NCI-H187 treated with DMSO at 0.1 percent for 48 hours (cell line): ENCODE measurements around the gene HEPN1.
"Not testable (repeated sequence)": the region's sequence is repeated elsewhere in the genome, so short reads cannot be mapped to it uniquely, and the experiment has no call there.

Experiments
- DNase-seq: peaks from one replicate; lab custom pipeline; 2025; lab: John Stamatoyannopoulos, UW

HEPN1 gene

DNA sequence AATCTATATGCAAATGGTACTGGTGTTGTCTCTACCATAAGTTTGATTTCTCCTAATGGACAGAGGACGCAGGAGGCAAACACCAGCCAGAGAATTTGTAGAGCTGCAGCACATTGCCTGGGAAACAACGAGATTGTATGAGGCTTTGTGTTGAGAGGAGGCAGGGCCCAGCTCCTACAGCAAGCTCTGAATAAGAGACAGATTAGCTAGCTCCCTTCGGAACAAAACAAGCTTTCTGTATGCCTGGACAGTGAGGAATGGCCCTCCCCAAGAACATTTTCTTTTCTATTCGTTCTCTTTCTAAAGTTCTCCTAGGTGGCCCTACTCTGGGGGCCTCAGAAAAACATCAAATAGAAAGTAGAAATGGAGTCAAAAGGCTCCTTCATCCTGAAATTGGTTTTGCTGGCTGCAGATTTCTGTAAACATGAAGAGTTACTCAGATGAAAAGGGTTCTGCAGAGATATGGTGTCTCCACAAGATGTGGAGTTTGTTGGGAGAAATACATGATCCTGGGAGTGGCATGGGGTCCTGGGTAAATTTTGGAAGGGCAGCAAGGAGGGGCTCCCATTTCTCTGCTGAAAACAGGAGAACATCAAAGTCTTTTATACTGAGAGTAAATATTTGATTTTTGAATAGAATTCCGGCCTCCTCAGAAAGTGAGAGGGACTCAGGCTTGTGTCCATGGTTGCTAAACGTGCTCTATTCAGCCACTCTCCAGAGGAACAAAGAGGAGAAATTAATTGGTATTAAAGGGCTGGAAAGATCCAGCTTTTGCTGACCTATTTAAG lies 23.6 kb downstream of the HEPN1 start:
- DNase-seq = no peak

DNA sequence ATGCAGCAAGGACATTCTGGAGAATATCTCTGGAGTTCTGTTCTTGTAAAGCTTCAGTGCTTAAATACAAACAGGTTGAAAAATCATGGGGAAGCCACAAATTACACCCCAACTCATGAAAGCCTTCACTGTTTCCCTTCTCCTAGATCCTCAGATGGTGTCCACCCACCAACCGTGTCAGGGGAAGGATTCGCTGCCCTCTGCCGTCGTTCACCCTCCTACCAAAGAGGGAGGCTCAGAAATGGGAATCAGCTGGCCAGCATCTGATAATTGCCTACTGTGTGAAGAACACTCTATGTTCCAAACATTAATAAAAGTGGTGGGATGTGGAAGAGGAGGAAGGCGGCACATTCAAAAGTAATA lies 24.2 kb downstream of the HEPN1 start:
- no peak for DNase-seq

DNA sequence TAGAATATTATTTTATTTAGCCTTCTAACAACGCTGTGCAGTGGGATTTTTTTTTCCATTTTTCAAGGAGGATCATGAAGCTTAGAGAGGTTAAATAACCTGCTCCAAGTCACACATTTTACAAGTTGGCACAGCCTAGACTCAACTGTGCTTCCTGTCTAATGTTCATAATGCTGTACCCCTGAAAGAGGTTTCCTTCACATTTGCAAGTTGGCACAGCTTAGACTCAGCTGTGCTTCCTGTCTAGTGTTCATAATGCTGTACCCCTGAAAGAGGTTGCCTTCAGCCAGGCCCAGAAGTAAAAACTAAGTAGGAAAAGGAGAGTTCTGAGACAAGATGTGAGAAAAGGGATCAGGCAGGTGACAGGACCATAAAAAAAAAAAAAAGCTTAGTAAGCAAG lies 24.7 kb downstream of the HEPN1 start:
- DNase-seq = no peak

DNA sequence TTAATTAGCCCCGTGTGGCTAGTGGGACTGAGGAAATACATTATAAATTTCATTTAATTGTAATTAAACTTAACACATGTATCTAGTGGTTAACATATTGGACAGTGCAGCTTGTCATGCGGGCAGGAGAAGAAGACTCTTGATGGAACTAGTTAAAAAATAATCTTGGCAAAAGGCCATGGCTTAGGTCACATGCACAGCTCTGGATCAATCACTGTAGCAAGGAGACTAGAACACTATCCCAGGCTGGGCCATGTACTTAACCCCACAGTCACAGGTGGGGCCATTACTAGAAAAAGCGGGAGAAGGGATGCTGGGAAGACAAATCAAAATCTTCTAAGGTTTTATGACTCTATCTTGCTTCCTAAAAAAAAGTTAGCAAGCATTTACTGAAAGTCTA lies 25.5 kb downstream of the HEPN1 start:
- DNase-seq = no peak

DNA sequence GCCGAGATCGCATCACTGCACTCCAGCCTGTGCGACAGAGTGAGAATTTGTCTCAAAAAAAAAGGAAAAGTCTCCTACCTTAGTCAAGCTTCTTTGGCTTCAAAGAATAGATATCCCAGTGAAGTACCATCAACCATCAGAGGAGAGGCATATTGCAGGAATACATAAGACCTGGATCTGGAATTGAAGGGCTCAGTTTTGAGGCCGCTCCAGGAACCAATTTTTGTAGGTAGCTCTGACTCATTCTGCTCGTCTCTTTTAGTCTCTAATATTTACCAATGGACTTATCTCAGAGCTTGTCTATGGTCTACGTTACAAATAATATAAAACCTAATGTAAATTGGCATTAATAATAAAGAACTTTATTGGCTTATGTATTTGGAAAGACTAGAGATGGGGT lies 26.8 kb downstream of the HEPN1 start:
- DNase-seq = no peak

DNA sequence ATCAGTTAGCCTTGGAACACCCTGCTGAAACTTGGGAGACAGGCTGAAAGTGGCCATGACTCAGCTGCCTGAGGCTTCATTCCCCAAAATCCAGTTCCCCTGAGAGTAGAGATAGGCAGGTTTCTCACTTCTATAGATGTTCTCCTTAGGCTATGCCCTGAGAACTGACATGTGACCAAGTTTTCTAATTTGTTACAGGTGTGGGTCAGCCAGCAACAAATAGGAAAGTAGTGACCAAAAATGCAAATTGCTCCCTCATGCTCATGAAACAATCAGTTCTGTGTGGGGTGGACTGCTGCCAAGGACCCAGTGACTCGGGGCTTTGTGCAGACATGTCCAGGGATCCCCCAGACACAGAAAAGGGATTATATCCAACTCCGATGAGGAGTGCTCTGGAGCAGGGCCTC lies 27.7 kb downstream of the HEPN1 start:
- DNase-seq = no peak

DNA sequence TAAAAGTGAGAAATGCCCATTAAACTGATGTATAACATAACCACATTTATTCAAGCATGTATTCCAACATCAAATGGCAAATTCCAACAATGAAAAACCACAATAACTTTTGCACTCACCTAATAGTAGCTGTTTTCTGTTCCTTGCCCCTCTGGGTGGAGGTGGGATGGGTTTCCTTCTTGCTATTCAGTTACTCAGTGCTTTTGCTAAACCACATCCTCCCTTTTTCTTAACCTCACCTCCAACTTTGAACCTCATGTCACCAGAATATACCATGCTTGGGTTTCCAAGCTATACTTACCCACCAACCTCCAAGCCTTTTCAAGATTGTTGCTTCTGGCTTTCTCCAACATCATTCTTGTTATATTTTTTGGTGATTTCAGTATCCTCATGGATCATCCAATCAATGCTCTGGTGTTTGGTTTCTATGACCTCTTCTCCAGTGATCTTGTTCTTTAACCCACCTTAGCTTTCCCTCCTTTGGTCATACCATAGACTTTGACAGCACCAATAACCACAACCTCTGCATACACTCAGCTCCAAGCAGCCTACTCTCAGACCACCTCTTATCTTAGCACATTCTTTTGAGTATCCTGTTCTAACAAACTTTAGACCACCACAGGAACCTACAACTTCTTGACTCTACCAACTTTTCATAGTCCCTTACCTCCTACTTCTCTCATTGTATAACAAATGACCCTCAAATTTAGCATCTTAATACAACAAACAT lies 31.7 kb downstream of the HEPN1 start:
- no peak for DNase-seq

DNA sequence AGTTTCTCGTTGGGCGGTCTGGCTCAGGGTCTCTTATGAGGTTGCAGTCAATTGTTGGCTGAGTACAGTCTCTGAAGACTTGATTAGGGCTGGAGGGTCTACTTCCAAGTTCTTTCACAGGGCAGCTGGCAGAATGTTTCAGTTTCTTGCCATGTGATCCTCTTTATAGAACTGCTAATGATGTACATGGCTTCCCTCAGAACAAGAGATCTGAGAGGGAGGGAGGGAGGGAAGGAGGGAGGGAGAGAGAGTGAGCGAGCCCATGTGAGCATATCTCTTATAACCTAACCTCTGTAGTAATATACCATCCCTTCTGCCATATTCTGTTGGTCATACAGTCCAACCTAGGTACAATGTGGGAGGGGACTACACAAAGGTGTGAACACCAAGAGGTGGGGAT lies 32.3 kb downstream of the HEPN1 start:
- no peak for DNase-seq

DNA sequence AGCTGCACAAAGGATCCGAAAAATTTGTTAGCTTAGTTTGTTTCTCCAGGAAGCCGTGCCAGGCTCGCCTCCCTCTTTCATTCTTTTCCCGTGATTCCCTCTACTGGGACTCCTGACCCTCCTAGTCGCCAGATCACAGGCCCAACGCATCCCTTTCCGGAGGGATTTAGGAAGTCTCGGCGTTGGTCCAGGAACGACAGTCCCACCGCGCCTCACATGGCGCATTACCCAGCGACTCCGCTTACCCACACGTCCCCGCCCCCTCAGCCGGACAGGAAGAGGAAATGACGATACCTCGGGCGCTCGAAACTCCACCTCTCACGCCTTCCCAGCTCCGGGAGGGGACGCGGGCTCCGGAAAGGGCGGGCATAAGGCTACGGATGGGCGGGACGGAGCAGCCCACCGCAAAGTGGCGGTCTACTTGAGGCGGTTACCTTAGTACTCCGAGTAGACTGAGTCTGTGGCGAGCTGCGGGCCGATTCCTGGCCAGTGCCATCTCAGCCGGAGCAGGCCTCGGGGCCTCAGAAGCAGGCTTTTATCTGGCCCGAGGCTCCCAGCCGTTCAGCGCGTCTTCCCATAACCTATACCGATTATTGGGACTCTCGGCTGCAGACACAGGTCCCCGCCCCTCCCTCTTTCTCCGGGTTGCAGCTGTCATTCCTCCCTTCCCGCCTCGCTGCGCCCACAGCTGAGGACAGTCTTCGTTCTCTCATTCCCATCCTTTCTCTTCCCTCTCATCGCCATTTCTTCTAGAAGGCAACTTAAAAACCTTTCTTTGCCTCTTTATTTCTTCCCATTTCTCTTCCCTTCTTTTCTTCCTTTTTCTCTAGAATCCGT lies 34.9 kb downstream of the HEPN1 start, which contains the start of gene CCDC15:
Gene CCDC15 (plus strand): TSS at position 450 of the 837 bp plus-strand sequence. CDS start 531 bp downstream, outside the sequence.
- DNase-seq = peak; percentile 84

DNA sequence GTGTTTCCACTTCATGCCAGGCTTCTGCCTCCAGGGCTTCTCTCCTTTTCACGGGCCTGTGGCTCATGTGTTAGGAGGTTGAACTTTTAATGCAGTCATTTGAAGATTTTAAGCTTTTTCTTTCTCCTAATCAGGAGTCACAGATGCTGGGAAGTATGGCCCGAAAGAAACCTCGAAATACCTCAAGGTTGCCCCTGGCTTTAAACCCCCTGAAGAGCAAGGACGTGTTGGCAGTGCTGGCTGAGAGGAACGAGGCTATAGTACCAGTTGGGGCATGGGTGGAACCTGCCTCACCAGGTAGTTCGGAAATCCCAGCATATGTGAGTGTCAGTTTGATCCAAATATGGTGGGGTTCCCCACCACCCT lies 35.5 kb downstream of the HEPN1 start:
- DNase-seq = no peak

DNA sequence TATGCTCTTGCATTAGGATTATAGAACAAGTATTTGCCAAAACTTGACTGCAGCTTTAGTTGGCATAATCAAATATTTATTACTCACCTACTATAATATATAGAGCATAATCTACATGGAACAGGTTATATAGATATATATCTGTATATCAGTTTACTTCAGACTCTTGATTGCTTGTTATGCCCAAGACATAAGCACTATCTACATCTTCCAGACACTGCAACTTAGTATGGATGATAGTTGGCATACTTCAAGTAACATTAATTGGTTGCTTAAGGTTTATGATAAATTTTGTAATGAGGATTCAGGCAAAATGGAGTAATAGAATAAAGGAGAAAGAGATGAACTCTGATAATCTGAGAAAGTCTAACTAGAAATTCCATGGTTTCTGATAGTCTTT lies 36.0 kb downstream of the HEPN1 start:
- DNase-seq = no peak

DNA sequence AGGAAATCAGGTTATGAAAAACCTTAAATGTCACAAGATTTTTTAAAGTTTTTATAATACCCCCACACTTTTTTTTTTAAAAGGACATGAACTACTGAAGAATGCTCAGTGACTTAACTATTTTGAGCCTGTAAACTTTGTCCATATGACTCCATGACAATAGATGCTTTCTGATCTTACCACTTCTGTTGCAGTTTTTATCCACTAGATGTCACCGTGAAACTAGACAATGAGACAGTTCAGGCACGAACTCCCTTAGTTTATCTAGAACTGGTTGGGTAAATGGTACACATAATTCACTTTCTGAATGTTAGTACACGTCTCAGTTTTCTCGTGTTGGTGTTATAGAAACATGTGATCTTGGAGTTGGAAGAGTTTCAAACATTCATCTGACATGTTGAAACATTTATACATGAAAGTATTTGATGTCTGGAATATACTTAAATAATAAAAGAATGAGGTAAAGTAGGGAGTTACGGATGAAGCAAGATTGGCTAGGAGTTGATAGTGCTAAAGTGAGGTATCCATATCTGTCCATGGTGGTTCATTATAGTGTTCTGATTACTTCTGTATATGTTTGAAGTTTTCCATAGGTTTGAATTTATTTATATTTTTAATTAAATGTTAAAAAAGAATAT lies 43.0 kb downstream of the HEPN1 start:
- no peak for DNase-seq

DNA sequence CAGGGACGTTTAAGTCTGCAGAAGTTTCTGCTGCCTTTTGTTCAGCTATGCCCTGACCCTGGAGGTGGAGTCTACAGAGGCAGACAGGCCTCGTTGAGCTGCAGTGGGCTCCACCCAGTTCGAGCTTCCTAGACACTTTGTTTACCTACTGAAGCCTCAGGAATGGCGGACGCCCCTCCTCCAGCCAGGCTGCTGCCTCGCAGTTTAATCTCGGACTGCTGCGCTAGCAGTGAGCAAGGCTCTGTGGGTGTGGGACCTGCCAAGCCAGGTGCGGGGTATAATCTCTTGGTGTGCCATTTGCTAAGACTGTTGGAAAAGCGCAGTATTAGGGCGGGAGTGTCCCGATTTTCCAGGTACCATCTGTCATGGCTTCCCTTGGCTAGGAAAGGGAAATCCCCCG lies 49.1 kb downstream of the HEPN1 start:
- DNase-seq = not testable (repeated sequence)
